ENCODE results near the gene SESN2.
A peak's percentile ranks its signal among the peaks of the same experiment; 100 is the strongest.

Gene SESN2

GRCh38 chr1:28259252-28259933 lies at the start of gene SESN2:
TSS of gene SESN2 (plus strand) at chr1:28259518. CDS start at chr1:28259848, 330 bp downstream.
- no peak for TF ChIP-seq CTCF (IDR thresholded peaks at IDR 0.05)
- Histone ChIP-seq H3K4me1 (no peaks in the 10 kb centered on the region), H3K9me3 (ENCODE audit: control insufficient read depth, low read length) (no peaks in the 10 kb centered on the region)

GRCh38 chr1:28209700-28210099 lies 49.6 kb upstream of the SESN2 start:
- no peak overlapping the region for H3K4me2 ChIP-seq (ENCODE audit: low read length)
- H3K9me3 ChIP-seq (ENCODE audit: control insufficient read depth, low read length) = no peaks in the 10 kb centered on the region
- H3K36me3 ChIP-seq (ENCODE audit: control insufficient read depth, insufficient read depth, low read length) = no peaks in the 10 kb centered on the region
- H2AFZ ChIP-seq = no peak overlapping the region
- H3K4me1 ChIP-seq = no peaks in the 10 kb centered on the region
- H3K9ac ChIP-seq = no peak overlapping the region
- no peak overlapping the region for H3K27ac ChIP-seq
- no peaks in the 10 kb centered on the region for H3K79me2 ChIP-seq
- no peak overlapping the region for H3K4me3 ChIP-seq (ENCODE audit: low read depth, low read length)
- TF ChIP-seq CTCF (IDR thresholded peaks at IDR 0.05) = no peak
- H3K27me3 ChIP-seq (ENCODE audit: control insufficient read depth, insufficient read depth, low read length) = no peaks in the 10 kb centered on the region

More at GRCh38 chr1:28259252-28259933, at the start of gene SESN2:
- Histone ChIP-seq H3K9ac (peak within 1 kb of the TSS; percentile 76), H3K79me2 (peaks cover 13% of the 10 kb centered on the region), H3K27ac (peak within 1 kb of the TSS; percentile 78), H3K4me2 (ENCODE audit: low read length) (peak within 1 kb of the TSS; percentile 86), H3K36me3 (ENCODE audit: control insufficient read depth, insufficient read depth, low read length) (no peaks in the 10 kb centered on the region), H3K27me3 (ENCODE audit: control insufficient read depth, insufficient read depth, low read length) (no peaks in the 10 kb centered on the region), H3K4me3 (ENCODE audit: low read depth, low read length) (peak within 1 kb of the TSS; percentile 95), H2AFZ (peak within 1 kb of the TSS; percentile 73)

GRCh38 chr1:28213315-28213714 lies 46.0 kb upstream of the SESN2 start:
- Histone ChIP-seq H3K4me2 (ENCODE audit: low read length) (no peak overlapping the region), H3K9ac (no peak overlapping the region), H3K36me3 (ENCODE audit: control insufficient read depth, insufficient read depth, low read length) (no peaks in the 10 kb centered on the region), H3K4me1 (no peaks in the 10 kb centered on the region), H2AFZ (no peak overlapping the region), H3K79me2 (no peaks in the 10 kb centered on the region), H3K27me3 (ENCODE audit: control insufficient read depth, insufficient read depth, low read length) (no peaks in the 10 kb centered on the region), H3K27ac (no peak overlapping the region), H3K9me3 (ENCODE audit: control insufficient read depth, low read length) (no peaks in the 10 kb centered on the region), H3K4me3 (ENCODE audit: low read depth, low read length) (no peak overlapping the region)
- no peak for TF ChIP-seq CTCF (IDR thresholded peaks at IDR 0.05)

GRCh38 chr1:28229089-28229488 lies 30.2 kb upstream of the SESN2 start:
- H3K27ac ChIP-seq = no peak overlapping the region
- H3K9ac ChIP-seq = no peak overlapping the region
- no peak for TF ChIP-seq CTCF (IDR thresholded peaks at IDR 0.05)
- no peaks in the 10 kb centered on the region for H3K4me1 ChIP-seq
- H3K36me3 ChIP-seq (ENCODE audit: control insufficient read depth, insufficient read depth, low read length) = no peaks in the 10 kb centered on the region
- H3K79me2 ChIP-seq = peaks cover 5% of the 10 kb centered on the region
- H3K9me3 ChIP-seq (ENCODE audit: control insufficient read depth, low read length) = no peaks in the 10 kb centered on the region
- H2AFZ ChIP-seq = no peak overlapping the region
- H3K4me3 ChIP-seq (ENCODE audit: low read depth, low read length) = no peak overlapping the region
- no peaks in the 10 kb centered on the region for H3K27me3 ChIP-seq (ENCODE audit: control insufficient read depth, insufficient read depth, low read length)
- H3K4me2 ChIP-seq (ENCODE audit: low read length) = no peak overlapping the region

GRCh38 chr1:28229996-28230395 lies 29.3 kb upstream of the SESN2 start:
- Histone ChIP-seq H3K27me3 (ENCODE audit: control insufficient read depth, insufficient read depth, low read length) (no peaks in the 10 kb centered on the region), H3K79me2 (peaks cover 5% of the 10 kb centered on the region), H3K4me2 (ENCODE audit: low read length) (no peak overlapping the region), H3K36me3 (ENCODE audit: control insufficient read depth, insufficient read depth, low read length) (no peaks in the 10 kb centered on the region), H3K4me3 (ENCODE audit: low read depth, low read length) (no peak overlapping the region), H3K9ac (no peak overlapping the region), H2AFZ (no peak overlapping the region), H3K27ac (no peak overlapping the region), H3K4me1 (no peaks in the 10 kb centered on the region), H3K9me3 (ENCODE audit: control insufficient read depth, low read length) (no peaks in the 10 kb centered on the region)
- TF ChIP-seq CTCF (IDR thresholded peaks at IDR 0.05) = no peak

All from parathyroid adenoma (tissue), 2 donors.